ENCODE measurements around the gene NCOA6. TPM values are rescaled to one million over a fixed set of nuclear protein-coding genes. Genes with fewer than 3 reads are reported as not detected.

NCOA6 gene
- polyA plus RNA-seq, 1 experiment: 14.0 TPM

DNA sequence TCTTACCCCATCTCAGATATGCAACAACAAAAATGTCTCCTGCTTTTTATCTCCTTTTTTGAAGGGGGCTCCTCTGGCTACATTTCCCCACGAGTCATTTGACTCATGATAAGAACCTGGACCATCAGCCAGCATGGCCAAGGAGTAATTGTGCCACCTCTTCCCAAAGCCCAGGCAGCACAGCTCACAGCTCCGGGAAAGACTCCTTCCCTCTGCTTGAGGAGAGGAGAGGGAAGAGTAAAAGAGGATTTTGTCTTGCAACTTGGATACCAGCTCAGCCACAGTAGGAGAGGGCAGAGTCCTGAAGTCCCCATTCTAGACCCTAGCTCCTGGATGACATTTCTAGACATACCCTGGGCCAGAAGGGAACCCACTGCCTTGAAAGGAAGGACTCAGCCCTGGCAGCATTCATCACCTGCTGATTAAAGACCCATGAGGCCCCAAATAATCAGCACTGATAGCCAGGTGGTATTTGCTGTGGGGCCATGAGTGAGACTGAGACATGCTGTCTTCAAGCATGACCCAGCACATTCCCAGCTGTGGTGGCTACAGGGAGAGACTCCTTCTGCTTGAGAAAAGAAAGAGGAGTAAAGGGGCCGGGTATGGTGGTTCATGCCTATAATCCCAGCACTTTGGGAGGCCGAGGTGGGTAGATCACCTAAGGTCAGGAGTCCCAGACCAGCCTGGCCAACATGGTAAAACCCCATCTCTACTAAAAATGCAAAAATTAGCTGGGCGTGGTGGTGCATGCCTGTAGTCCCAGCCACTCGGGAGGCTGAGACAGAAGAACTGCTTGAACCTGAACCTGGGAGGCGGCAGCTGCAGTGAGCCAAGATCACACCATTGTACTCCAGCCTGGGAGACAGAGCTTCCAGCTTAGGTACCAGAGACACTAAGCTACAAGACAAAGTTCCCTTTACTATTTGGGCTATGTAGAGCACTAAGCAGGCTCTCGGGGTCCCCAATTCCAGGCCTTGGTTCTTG lies 28.1 kb downstream of the NCOA6 start:
- H3K36me3 ChIP-seq (ENCODE audit: control insufficient read depth, insufficient read depth, low read length): no peaks in the 10 kb centered on the region
- H3K27me3 ChIP-seq (ENCODE audit: control insufficient read depth, insufficient read depth, low read length): no peaks in the 10 kb centered on the region
- ChIA-PET CTCF (interaction anchor here (0.6 to 1.8 kb wide), 2 partner anchors 46 to 299 kb away, joined by 4 to 5 read pairs; no protein-coding TSS in a partner anchor), POLR2A (no interaction called here)
- no peak overlapping the region for H3K4me3 ChIP-seq (ENCODE audit: low read depth, low read length)
- no peak for DNase-seq (ENCODE audit: low read depth)
- TF ChIP-seq CTCF (IDR thresholded peaks at IDR 0.05; ENCODE audit: insufficient read depth, low read depth, low read length): no peak

- ChIA-PET CTCF (interaction anchor here (1.4 kb wide), 1 partner anchor 8 kb away, joined by 4 read pairs; no protein-coding TSS in a partner anchor), POLR2A (no interaction called here)
- no peaks in the 10 kb centered on the region for H3K27me3 ChIP-seq (ENCODE audit: control insufficient read depth, insufficient read depth, low read length)
- TF ChIP-seq CTCF (IDR thresholded peaks at IDR 0.05; ENCODE audit: insufficient read depth, low read depth, low read length): no peak
- H3K36me3 ChIP-seq (ENCODE audit: control insufficient read depth, insufficient read depth, low read length): no peaks in the 10 kb centered on the region
- DNase-seq (ENCODE audit: low read depth): no peak
- no peak overlapping the region for H3K4me3 ChIP-seq (ENCODE audit: low read depth, low read length)
Observed at GRCh38 chr20:34794006-34794585, 31.4 kb downstream of the NCOA6 start.

DNA sequence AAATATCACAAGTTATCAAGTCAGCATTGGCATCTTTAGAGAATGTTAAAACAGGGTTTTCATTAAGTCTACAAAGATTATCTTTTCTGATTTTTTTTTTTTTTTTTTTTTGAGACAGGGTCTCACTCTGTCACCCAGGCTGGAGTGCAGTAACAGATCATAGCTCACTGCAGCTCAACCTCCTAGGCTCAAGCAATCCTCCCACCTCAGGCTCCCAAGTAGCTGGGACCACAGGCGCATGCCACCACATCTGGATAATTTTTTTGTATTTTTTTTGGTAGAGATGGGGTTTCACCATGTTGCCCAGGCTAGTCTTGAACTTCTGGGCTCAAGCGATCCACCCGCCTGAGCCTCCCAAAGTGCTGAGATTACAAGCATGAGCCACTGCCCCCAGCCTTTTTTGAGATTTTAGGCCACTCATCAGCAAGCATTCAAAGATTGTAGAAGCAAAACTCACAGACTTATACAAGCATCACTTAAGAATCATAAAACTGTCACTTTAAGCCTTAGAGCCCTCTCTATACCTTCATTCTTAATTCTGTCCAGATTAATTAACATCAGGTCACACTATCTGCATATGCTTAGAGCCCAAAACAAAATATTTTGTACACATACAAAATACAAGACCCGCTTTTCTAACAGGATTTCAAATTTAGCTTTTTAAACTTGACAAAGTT lies 32.6 kb downstream of the NCOA6 start:
- CTCF ChIA-PET: interaction anchor here (1.4 kb wide), 1 partner anchor 10 kb away, joined by 4 read pairs; no protein-coding TSS in a partner anchor
- POLR2A ChIA-PET: no interaction called here
- DNase-seq (ENCODE audit: low read depth): no peak
- no peak overlapping the region for H3K4me3 ChIP-seq (ENCODE audit: low read depth, low read length)
- no peak for TF ChIP-seq CTCF (IDR thresholded peaks at IDR 0.05; ENCODE audit: insufficient read depth, low read depth, low read length)
- H3K36me3 ChIP-seq (ENCODE audit: control insufficient read depth, insufficient read depth, low read length): peaks cover 3% of the 10 kb centered on the region; the same call in 1 of the 2 replicates
- no peaks in the 10 kb centered on the region for H3K27me3 ChIP-seq (ENCODE audit: control insufficient read depth, insufficient read depth, low read length)

- DNase-seq (ENCODE audit: low read depth): peak; percentile 37
- no peak for TF ChIP-seq CTCF (IDR thresholded peaks at IDR 0.05; ENCODE audit: insufficient read depth, low read depth, low read length)
- Histone ChIP-seq H3K4me3 (ENCODE audit: low read depth, low read length) (no peak overlapping the region), H3K36me3 (ENCODE audit: control insufficient read depth, insufficient read depth, low read length) (peaks cover 4% of the 10 kb centered on the region; the same call in 1 of the 2 replicates), H3K27me3 (ENCODE audit: control insufficient read depth, insufficient read depth, low read length) (no peaks in the 10 kb centered on the region)
- ChIA-PET POLR2A (no interaction called here), CTCF (interaction anchor here (0.6 kb wide), 1 partner anchor 601 kb away, joined by 4 read pairs; no protein-coding TSS in a partner anchor)
Observed at GRCh38 chr20:34791289-34792020, 34.0 kb downstream of the NCOA6 start.
